ENCODE results near the gene AGK.

The AGK gene

DNA sequence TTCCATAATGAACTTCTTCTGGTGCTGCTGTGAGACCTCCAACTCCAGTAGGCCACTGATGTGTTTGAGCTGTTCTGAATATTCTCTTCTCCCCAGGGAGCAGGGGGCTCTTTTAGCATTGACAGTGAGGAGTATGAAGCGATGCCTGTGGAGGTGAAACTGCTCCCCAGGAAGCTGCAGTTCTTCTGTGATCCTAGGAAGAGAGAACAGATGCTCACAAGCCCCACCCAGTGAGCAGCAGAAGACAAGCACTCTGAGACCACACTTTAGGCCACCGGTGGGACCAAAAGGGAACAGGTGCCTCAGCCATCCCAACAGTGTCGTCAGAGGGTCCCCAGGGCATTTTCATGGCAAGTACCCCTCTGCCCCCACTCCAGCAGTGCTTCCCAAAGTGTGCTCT is 101.5 kb downstream of the AGK start:
- Histone ChIP-seq H3K4me1 (peaks cover 14% of the 10 kb centered on the region), H3K27ac (no peak overlapping the region), H3K4me2 (no peak overlapping the region), H3K36me3 (peaks cover 70% of the 10 kb centered on the region), H3K4me3 (no peak overlapping the region), H3K9me3 (no peaks in the 10 kb centered on the region), H3K9ac (no peak overlapping the region), H4K20me1 (no peaks in the 10 kb centered on the region), H3K27me3 (no peaks in the 10 kb centered on the region)
- TF ChIP-seq Cebpa-rat (IDR thresholded peaks at IDR 0.05) = no peak

GRCh38 chr7:141654551-141654950 is 103.3 kb downstream of the AGK start:
- no peak for TF ChIP-seq Cebpa-rat (IDR thresholded peaks at IDR 0.05)
- Histone ChIP-seq H3K4me3 (no peak overlapping the region), H3K9ac (no peak overlapping the region), H3K27ac (no peak overlapping the region), H4K20me1 (no peaks in the 10 kb centered on the region), H3K9me3 (no peaks in the 10 kb centered on the region), H3K27me3 (no peaks in the 10 kb centered on the region), H3K36me3 (peaks cover 69% of the 10 kb centered on the region), H3K4me2 (no peak overlapping the region), H3K4me1 (peaks cover 10% of the 10 kb centered on the region)

DNA sequence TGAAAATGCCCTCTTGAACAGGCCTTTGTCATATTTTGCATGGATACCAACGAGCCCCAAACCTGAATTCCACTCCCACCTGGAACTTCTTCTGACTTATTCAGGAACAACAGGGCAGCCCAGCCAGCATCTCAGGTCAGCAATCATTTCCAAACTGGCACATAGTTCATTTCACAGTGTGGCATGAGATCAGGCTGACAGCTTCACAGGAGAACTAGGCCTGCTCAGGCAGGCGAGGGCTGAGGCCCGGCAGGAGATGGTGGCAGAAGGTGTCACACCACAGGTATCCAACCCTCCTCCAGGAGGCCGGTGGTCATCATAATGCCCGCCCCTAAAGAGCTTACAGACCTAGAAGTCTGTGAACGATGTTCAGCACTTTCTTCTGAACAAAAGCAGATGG is 108.3 kb downstream of the AGK start:
- Histone ChIP-seq H4K20me1 (no peaks in the 10 kb centered on the region), H3K27ac (no peak overlapping the region), H3K4me1 (peaks cover 10% of the 10 kb centered on the region), H3K36me3 (peaks cover 86% of the 10 kb centered on the region), H3K4me3 (no peak overlapping the region), H3K4me2 (no peak overlapping the region), H3K9ac (no peak overlapping the region), H3K9me3 (no peaks in the 10 kb centered on the region), H3K27me3 (no peaks in the 10 kb centered on the region)
- TF ChIP-seq Cebpa-rat (IDR thresholded peaks at IDR 0.05) = no peak

GRCh38 chr7:141660259-141660658 is 109.0 kb downstream of the AGK start:
- Histone ChIP-seq H3K4me1 (peaks cover 10% of the 10 kb centered on the region), H3K36me3 (peaks cover 87% of the 10 kb centered on the region), H3K4me3 (no peak overlapping the region), H4K20me1 (no peaks in the 10 kb centered on the region), H3K9me3 (no peaks in the 10 kb centered on the region), H3K27me3 (no peaks in the 10 kb centered on the region), H3K27ac (no peak overlapping the region), H3K9ac (no peak overlapping the region; the same call in 1 of the 2 replicates), H3K4me2 (no peak overlapping the region)
- no peak for TF ChIP-seq Cebpa-rat (IDR thresholded peaks at IDR 0.05)

GRCh38 chr7:141663081-141663849 is 112.1 kb downstream of the AGK start:
- no peak for TF ChIP-seq Cebpa-rat (IDR thresholded peaks at IDR 0.05)
- Histone ChIP-seq H3K27ac (no peak overlapping the region), H4K20me1 (no peaks in the 10 kb centered on the region), H3K4me2 (no peak overlapping the region), H3K27me3 (no peaks in the 10 kb centered on the region), H3K36me3 (peaks cover 73% of the 10 kb centered on the region), H3K9ac (no peak overlapping the region), H3K9me3 (no peaks in the 10 kb centered on the region), H3K4me1 (peaks cover 10% of the 10 kb centered on the region), H3K4me3 (no peak overlapping the region)

DNA sequence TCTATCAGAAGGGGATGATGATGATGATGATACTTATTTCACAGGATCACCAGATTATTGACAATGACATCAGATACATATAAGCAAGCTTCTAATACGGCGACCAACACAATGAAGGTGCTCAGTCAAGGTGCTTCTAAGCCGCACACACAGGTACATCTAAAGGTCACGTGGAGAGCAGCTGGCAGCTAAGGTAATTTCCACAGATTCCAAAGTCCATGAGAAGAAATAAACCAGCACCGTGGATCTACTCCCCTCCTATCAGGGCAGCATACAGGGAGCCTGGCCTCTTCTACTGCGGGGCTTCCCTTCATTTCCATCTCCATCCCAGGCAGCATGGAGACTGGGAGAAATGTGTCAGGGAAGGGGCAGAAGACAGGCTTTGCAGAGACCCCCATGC is 113.2 kb downstream of the AGK start:
- no peak for TF ChIP-seq Cebpa-rat (IDR thresholded peaks at IDR 0.05)
- Histone ChIP-seq H3K9me3 (no peaks in the 10 kb centered on the region), H3K4me2 (no peak overlapping the region), H3K9ac (no peak overlapping the region), H3K4me1 (peaks cover 10% of the 10 kb centered on the region), H3K27ac (no peak overlapping the region), H3K4me3 (no peak overlapping the region), H4K20me1 (no peaks in the 10 kb centered on the region), H3K36me3 (peaks cover 65% of the 10 kb centered on the region), H3K27me3 (no peaks in the 10 kb centered on the region)

GRCh38 chr7:141665208-141666035 is 114.2 kb downstream of the AGK start:
- Histone ChIP-seq H3K9ac (no peak overlapping the region), H3K4me1 (peaks cover 10% of the 10 kb centered on the region), H3K27ac (no peak overlapping the region), H3K4me2 (no peak overlapping the region), H3K27me3 (no peaks in the 10 kb centered on the region), H3K4me3 (no peak overlapping the region), H3K9me3 (no peaks in the 10 kb centered on the region), H3K36me3 (peaks cover 56% of the 10 kb centered on the region), H4K20me1 (no peaks in the 10 kb centered on the region)
- no peak for TF ChIP-seq Cebpa-rat (IDR thresholded peaks at IDR 0.05)

- Histone ChIP-seq H3K36me3 (peaks cover 51% of the 10 kb centered on the region), H3K4me1 (peaks cover 10% of the 10 kb centered on the region), H3K9me3 (no peaks in the 10 kb centered on the region), H3K4me2 (no peak overlapping the region), H3K27me3 (no peaks in the 10 kb centered on the region), H4K20me1 (no peaks in the 10 kb centered on the region), H3K4me3 (no peak overlapping the region), H3K9ac (no peak overlapping the region), H3K27ac (no peak overlapping the region)
- TF ChIP-seq Cebpa-rat (IDR thresholded peaks at IDR 0.05) = no peak
Observed at GRCh38 chr7:141666071-141666470, 114.9 kb downstream of the AGK start.

DNA sequence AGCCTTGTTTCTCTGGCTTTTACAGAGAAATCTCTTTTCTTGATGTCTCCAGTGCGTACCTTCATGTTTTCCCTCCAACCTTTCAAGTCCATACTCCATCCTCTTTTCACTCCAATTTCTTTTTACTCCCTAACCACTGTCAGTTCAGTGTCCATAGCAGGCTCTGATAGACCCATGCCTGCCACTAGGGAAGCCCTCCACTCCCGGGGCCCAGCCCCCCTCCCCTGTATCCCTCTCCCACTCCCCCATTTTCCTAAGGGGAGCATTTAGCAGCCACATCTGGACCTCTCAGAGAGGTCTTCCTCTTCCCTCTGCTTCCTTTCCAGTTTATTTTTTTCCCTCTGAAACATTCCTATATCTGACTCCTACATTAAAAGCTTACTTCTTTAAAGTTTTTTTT is 117.6 kb downstream of the AGK start:
- H3K9ac ChIP-seq = no peak overlapping the region
- H3K27ac ChIP-seq = no peak overlapping the region
- peaks cover 39% of the 10 kb centered on the region for H3K36me3 ChIP-seq
- H3K4me2 ChIP-seq = no peak overlapping the region
- H3K4me3 ChIP-seq = no peak overlapping the region
- peaks cover 3% of the 10 kb centered on the region; the same call in 1 of the 2 replicates for H3K4me1 ChIP-seq
- TF ChIP-seq Cebpa-rat (IDR thresholded peaks at IDR 0.05) = no peak
- H4K20me1 ChIP-seq = no peaks in the 10 kb centered on the region
- peaks cover 11% of the 10 kb centered on the region; the same call in 1 of the 2 replicates for H3K9me3 ChIP-seq
- H3K27me3 ChIP-seq = no peaks in the 10 kb centered on the region

Data from BLaER1 (cell line).